Endothelial cell of umbilical vein (primary cell): ENCODE measurements around the gene TMPRSS6. TPM values are rescaled to one million over a fixed set of nuclear protein-coding genes. Genes with fewer than 3 reads are reported as not detected.

ENCODE experiments used
- BruUV-seq: library from RNA; stranded (reverse); fragments of 400-500 nt; replicated peaks from 2 replicates; lab custom pipeline; 2021; lab: Mats Ljungman, UMichigan
- CTCF ChIA-PET: fragments of 300-600, 350-600 bp; sonication (Branson Sonifier 250); formaldehyde crosslinking; loops from one replicate; lab custom pipeline; 2021; ENCODE audit warnings: antibody characterized with exemption, inconsistent platforms; lab: Charles Lee
- POLR2A ChIA-PET: fragments of 300-600, 350-600 bp; sonication (Branson Sonifier 250); formaldehyde crosslinking; loops from one replicate; lab custom pipeline; 2021; ENCODE audit warnings: antibody characterized with exemption, inconsistent platforms; lab: Charles Lee
- DNase-seq: peaks from one replicate; pipeline ENCODE4 v3.0.0-alpha.2; 2011; ENCODE audit warnings: low read depth, low spot score
- FAIRE-seq: peaks from 2 replicates; lab custom pipeline; 2011; peaks lifted over from hg19 to GRCh38; lab: Jason Lieb, UNC
- H2AFZ ChIP-seq: 2 replicates; pipeline ENCODE4 v1.6.0; 2012; ENCODE audit warnings: low read depth, low read length, control low read depth, inconsistent platforms
- H3K27ac ChIP-seq: 2 replicates; pipeline ENCODE4 v1.5.1; 2011; ENCODE audit warnings: low read depth, mild to moderate bottlenecking, control low read depth, low read length, moderate library complexity; ENCODE audit not compliant: insufficient read depth
- H3K27me3 ChIP-seq, 2 experiments: 2 replicates each; pipeline versions ENCODE4 v1.6.0 to v1.6.1; 2011; ENCODE audit warnings: low read length in 2 of 2, mixed read lengths in 1 of 2; ENCODE audit not compliant: control insufficient read depth in 2 of 2, insufficient read depth in 2 of 2
- H3K36me3 ChIP-seq, 2 experiments: 2 replicates in 1 of 2; 3 replicates in 1 of 2; pipeline ENCODE4 v1.5.1; 2011; ENCODE audit warnings: low read length in 2 of 2, mild to moderate bottlenecking in 1 of 2, moderate library complexity in 1 of 2; ENCODE audit not compliant: control insufficient read depth in 2 of 2, insufficient read depth in 2 of 2; ENCODE audit errors: extremely low read depth in 1 of 2
- H3K4me1 ChIP-seq: 3 replicates; pipeline ENCODE4 v1.5.1; 2011; ENCODE audit warnings: mild to moderate bottlenecking, low read length; ENCODE audit not compliant: control insufficient read depth, insufficient read depth; ENCODE audit errors: extremely low read depth
- H3K4me2 ChIP-seq: 2 replicates; pipeline ENCODE4 v1.6.1; 2011; ENCODE audit warnings: low read length, control low read depth, mixed read lengths; ENCODE audit not compliant: insufficient read depth
- H3K4me3 ChIP-seq, 3 experiments: fragments of 200-600 bp in 1 of 3; sonication (generic), shearing (Covaris generic) in 1 of 3; replicated peaks in 1 of 3; 2 replicates each; pipeline ENCODE4 v1.5.1; 2011 to 2016; ENCODE audit warnings: control low read depth in 3 of 3, low read length in 3 of 3, mild to moderate bottlenecking in 2 of 3, inconsistent platforms in 1 of 3, low read depth in 1 of 3, moderate library complexity in 1 of 3; ENCODE audit not compliant: insufficient read depth in 1 of 3
- H3K79me2 ChIP-seq: 2 replicates; pipeline ENCODE4 v1.6.0; 2012; ENCODE audit warnings: low read length, inconsistent platforms; ENCODE audit not compliant: control insufficient read depth, insufficient read depth
- H3K9ac ChIP-seq: replicated peaks from 2 replicates; pipeline ENCODE3; 2011; ENCODE audit warnings: low read length, control low read depth; ENCODE audit not compliant: insufficient read depth; ENCODE audit errors: extremely low read depth
- H3K9me1 ChIP-seq: replicated peaks from 3 replicates; pipeline ENCODE4 v1.6.0; 2011; ENCODE audit warnings: mild to moderate bottlenecking, low read length; ENCODE audit not compliant: control insufficient read depth, insufficient read depth; ENCODE audit errors: extremely low read depth
- H3K9me3 ChIP-seq: replicated peaks from 2 replicates; pipeline ENCODE4 v1.5.1; 2012; ENCODE audit warnings: low read length, inconsistent platforms; ENCODE audit not compliant: control insufficient read depth, insufficient read depth
- H4K20me1 ChIP-seq: replicated peaks from 2 replicates; pipeline ENCODE3; 2011; ENCODE audit warnings: mild to moderate bottlenecking, low read length; ENCODE audit not compliant: control insufficient read depth, insufficient read depth; ENCODE audit errors: extremely low read depth
- EZH2 ChIP-seq: IDR thresholded peaks from 2 replicates; pipeline ENCODE4 v1.6.1; 2012; ENCODE audit warnings: borderline replicate concordance, low read depth, mild to moderate bottlenecking, moderate library complexity, low read length, inconsistent platforms; ENCODE audit not compliant: severe bottlenecking
- FOS ChIP-seq: IDR thresholded peaks from 2 replicates; pipeline ENCODE4 v1.6.1; 2011; ENCODE audit warnings: mild to moderate bottlenecking, low read length, moderate library complexity, borderline replicate concordance; ENCODE audit not compliant: insufficient read depth
- GATA2 ChIP-seq: IDR thresholded peaks from 2 replicates; pipeline ENCODE4 v1.7.0; 2011; ENCODE audit warnings: low read depth, mild to moderate bottlenecking, moderate library complexity, mixed read lengths, low read length; ENCODE audit not compliant: insufficient read length, insufficient read depth
- MYC ChIP-seq: IDR thresholded peaks from one replicate; pipeline ENCODE4 v1.6.1; 2011; ENCODE audit warnings: mild to moderate bottlenecking, low read depth, low read length
- POLR2A ChIP-seq: IDR thresholded peaks from 2 replicates; pipeline ENCODE4 v1.6.1; 2012; ENCODE audit warnings: low read depth, mild to moderate bottlenecking, control low read depth, low read length
- POLR2AphosphoS5 ChIP-seq: IDR thresholded peaks from 2 replicates; pipeline ENCODE4 v1.6.1; 2012; ENCODE audit warnings: low read depth, mild to moderate bottlenecking, control low read depth, low read length, moderate library complexity; ENCODE audit not compliant: insufficient read depth
- dilution Hi-C: fragments of 300-500 bp; cut with MboI; formaldehyde crosslinking; loops from one replicate; pipeline ENCODE4 v1.15.0; 2019; ENCODE audit warnings: low sequenced_read_pairs; ENCODE audit not compliant: extremely low pct_ligation_motif_present
- intact Hi-C: fragments of 100-400 bp; cut with micrococcal nuclease; formaldehyde crosslinking; loops from one replicate; pipeline ENCODE4 v1.10.0; 2022
- polyA plus RNA-seq, 4 experiments: library from polyadenylated mRNA; depleted of rRNA in 3 of 4; stranded (reverse) in 3 of 4; unstranded in 1 of 4; fragments of >200 nt; gene quantifications; 2 replicates each; pipeline versions ENCODE4 v1.2.1 to v1.2.3, GENCODE V29; 2011 to 2012; ENCODE audit warnings: missing spikeins in 1 of 4
- total RNA-seq: library from RNA; stranded (reverse); gene quantifications from 2 replicates; pipeline ENCODE4 v1.2.3, GENCODE V29; 2021
- TF ChIP-seq, protein P1 (sequence below): IDR thresholded peaks from 2 replicates; pipeline ENCODE4 v1.6.1; 2011; ENCODE audit not compliant: insufficient read depth, insufficient read length
- TF ChIP-seq, protein P2 (sequence below), 2 donors: IDR thresholded peaks; 1 replicate in 1 of 2; 2 replicates in 1 of 2; pipeline ENCODE4 v1.5.1; 2011; ENCODE audit warnings: low read length in 2 of 2, mild to moderate bottlenecking in 2 of 2, moderate library complexity in 2 of 2, control low read depth in 1 of 2, inconsistent platforms in 1 of 2, low read depth in 1 of 2; ENCODE audit not compliant: insufficient read depth in 1 of 2; ENCODE audit errors: extremely low read depth in 1 of 2

The TMPRSS6 gene
- total and polyA plus RNA-seq, 2 donors (not counting 3 experiments of a cell fraction or from before 2014, with no cell fraction given): not detected

DNA sequence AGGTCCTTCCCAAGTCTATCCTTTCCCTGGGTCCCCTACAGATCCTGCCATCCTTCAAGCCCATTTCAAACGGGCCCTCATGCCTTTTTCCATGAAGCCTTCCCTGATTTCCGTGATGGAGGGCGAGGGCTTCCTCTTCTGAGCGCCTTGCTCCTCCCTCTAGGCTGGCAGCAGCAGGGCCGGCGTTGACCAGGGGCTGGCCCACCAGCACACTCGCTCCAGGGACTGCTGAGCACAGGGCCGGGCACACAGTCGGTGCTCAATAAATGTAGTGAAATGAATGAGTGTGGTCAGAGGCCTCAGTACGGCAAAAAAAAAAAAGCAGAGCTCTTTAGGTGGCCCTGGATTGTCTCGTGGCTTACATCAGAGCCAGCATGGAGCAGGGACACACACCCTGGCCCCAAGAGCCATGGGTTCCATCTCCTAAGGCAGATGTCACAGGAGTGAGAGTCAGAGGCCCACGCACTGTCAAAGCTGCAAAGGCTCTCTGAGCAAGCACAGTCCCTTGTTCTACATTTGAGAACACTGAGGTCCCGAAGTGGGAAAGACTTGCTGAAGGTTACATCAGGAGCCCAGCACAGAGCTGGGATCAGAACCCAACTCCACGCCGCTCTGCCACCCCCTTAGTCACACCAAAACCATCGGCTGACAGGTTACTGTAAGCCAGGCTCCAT is 37.1 kb upstream of the TMPRSS6 start:
- Histone ChIP-seq H3K9ac (no peak overlapping the region), H3K4me3 (no peak overlapping the region), H3K4me2 (no peak overlapping the region), H3K79me2 (no peaks in the 10 kb centered on the region), H3K9me3 (no peaks in the 10 kb centered on the region), H3K9me1 (no peaks in the 10 kb centered on the region), H3K27me3 (peaks cover 2 to 3% of the 10 kb centered on the region in 2 experiments), H2AFZ (no peak overlapping the region), H4K20me1 (no peaks in the 10 kb centered on the region), H3K36me3 (no peaks in the 10 kb centered on the region), H3K27ac (no peak overlapping the region), H3K4me1 (no peaks in the 10 kb centered on the region)
- intact Hi-C loops: no loop called here
- FAIRE-seq (no peak), DNase-seq (no peak)
- POLR2A ChIA-PET: no interaction called here
- dilution Hi-C loops: no loop called here
- BruUV-seq: no TSS peak
- CTCF ChIA-PET: interaction anchor here (1.0 kb wide), 1 partner anchor 113 kb away, joined by 3 read pairs; no protein-coding TSS in a partner anchor
- TF ChIP-seq, protein P1, sequence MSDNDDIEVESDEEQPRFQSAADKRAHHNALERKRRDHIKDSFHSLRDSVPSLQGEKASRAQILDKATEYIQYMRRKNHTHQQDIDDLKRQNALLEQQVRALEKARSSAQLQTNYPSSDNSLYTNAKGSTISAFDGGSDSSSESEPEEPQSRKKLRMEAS: no peak
- no peak for TF ChIP-seq GATA2

DNA sequence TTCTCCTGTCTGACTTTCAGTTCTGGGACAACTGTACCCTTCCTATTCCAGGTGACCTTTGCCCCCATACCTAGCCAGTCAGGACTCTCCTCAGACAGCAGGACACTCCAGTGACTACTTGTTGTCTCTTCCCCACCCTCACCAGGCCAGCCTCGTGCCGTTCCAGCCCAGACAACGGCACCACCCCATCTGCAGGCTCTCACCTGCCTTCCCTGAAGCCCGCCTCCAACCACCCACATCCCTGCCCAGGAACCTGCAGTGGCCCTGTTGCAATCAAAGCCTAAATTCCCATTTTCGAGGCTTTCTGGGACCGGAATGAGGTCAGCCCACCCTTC is 36.5 kb upstream of the TMPRSS6 start:
- Histone ChIP-seq H3K27ac (no peak overlapping the region), H4K20me1 (no peaks in the 10 kb centered on the region), H3K9me1 (no peaks in the 10 kb centered on the region), H3K36me3 (no peaks in the 10 kb centered on the region), H3K9ac (no peak overlapping the region), H3K79me2 (no peaks in the 10 kb centered on the region), H2AFZ (no peak overlapping the region), H3K4me1 (no peaks in the 10 kb centered on the region), H3K4me3 (no peak overlapping the region), H3K4me2 (no peak overlapping the region), H3K27me3 (peaks cover 0 to 2% of the 10 kb centered on the region in 2 experiments), H3K9me3 (no peaks in the 10 kb centered on the region)
- intact Hi-C loops (no loop called here), dilution Hi-C loops (no loop called here)
- DNase-seq (no peak), FAIRE-seq (no peak)
- BruUV-seq: no TSS peak
- CTCF ChIA-PET: no interaction called here
- POLR2A ChIA-PET: no interaction called here
- TF ChIP-seq POLR2A (no peak), EZH2 (no peak), FOS (no peak), GATA2 (no peak), POLR2AphosphoS5 (no peak), MYC (no peak)
- TF ChIP-seq, protein P1: no peak
- TF ChIP-seq, protein P2, sequence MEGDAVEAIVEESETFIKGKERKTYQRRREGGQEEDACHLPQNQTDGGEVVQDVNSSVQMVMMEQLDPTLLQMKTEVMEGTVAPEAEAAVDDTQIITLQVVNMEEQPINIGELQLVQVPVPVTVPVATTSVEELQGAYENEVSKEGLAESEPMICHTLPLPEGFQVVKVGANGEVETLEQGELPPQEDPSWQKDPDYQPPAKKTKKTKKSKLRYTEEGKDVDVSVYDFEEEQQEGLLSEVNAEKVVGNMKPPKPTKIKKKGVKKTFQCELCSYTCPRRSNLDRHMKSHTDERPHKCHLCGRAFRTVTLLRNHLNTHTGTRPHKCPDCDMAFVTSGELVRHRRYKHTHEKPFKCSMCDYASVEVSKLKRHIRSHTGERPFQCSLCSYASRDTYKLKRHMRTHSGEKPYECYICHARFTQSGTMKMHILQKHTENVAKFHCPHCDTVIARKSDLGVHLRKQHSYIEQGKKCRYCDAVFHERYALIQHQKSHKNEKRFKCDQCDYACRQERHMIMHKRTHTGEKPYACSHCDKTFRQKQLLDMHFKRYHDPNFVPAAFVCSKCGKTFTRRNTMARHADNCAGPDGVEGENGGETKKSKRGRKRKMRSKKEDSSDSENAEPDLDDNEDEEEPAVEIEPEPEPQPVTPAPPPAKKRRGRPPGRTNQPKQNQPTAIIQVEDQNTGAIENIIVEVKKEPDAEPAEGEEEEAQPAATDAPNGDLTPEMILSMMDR (IDR thresholded peaks at IDR 0.05; ENCODE audit: extremely low read depth in 1 of 2, insufficient read depth in 1 of 2, low read depth in 1 of 2, low read length in 2 of 2): no peak
